NB4 (cell line): ENCODE measurements around the gene SCNN1A.

Experiments used
- DNase-seq: peaks from one replicate; pipeline ENCODE4 v3.0.0; 2010; ENCODE audit warnings: low read depth
- H3K4me3 ChIP-seq: one replicate; pipeline ENCODE4 v1.5.1; 2011; ENCODE audit warnings: mild to moderate bottlenecking, low read depth, low read length, moderate library complexity
- CTCF ChIP-seq: IDR thresholded peaks from one replicate; pipeline ENCODE4 v1.5.1; 2012; ENCODE audit warnings: low read depth, low read length
- MAX ChIP-seq: IDR thresholded peaks from 2 replicates; pipeline ENCODE4 v1.6.1; 2011; ENCODE audit warnings: low read depth, low read length
- MYC ChIP-seq: IDR thresholded peaks from 2 replicates; pipeline ENCODE4 v1.6.1; 2011; ENCODE audit warnings: low read depth, low read length
- POLR2A ChIP-seq: IDR thresholded peaks from 2 replicates; pipeline ENCODE4 v1.6.1; 2011; ENCODE audit warnings: mild to moderate bottlenecking; ENCODE audit not compliant: insufficient read length; ENCODE audit errors: extremely low read depth

The SCNN1A gene

GRCh38 chr12:6321905-6322304 is 53.5 kb downstream of the SCNN1A start:
- no peak for DNase-seq
- TF ChIP-seq POLR2A: no peak
- no peak for TF ChIP-seq MAX
- TF ChIP-seq CTCF: no peak
- TF ChIP-seq MYC: no peak
- no peak overlapping the region for H3K4me3 ChIP-seq

GRCh38 chr12:6319446-6319845 is 55.9 kb downstream of the SCNN1A start:
- DNase-seq: no peak
- H3K4me3 ChIP-seq: no peak overlapping the region
- TF ChIP-seq CTCF: no peak
- TF ChIP-seq MYC: no peak
- TF ChIP-seq POLR2A: no peak
- no peak for TF ChIP-seq MAX

- TF ChIP-seq CTCF: no peak
- no peak overlapping the region for H3K4me3 ChIP-seq
- DNase-seq: no peak
Observed at GRCh38 chr12:6318440-6318879, 56.9 kb downstream of the SCNN1A start.

- no peak for DNase-seq
- H3K4me3 ChIP-seq: no peak overlapping the region
- TF ChIP-seq MAX (no peak), POLR2A (no peak)
Observed at GRCh38 chr12:6317693-6318439, 57.5 kb downstream of the SCNN1A start.

GRCh38 chr12:6316921-6317692 is 58.3 kb downstream of the SCNN1A start:
- DNase-seq: no peak
- no peak for TF ChIP-seq MYC
- TF ChIP-seq POLR2A: no peak
- no peak for TF ChIP-seq CTCF
- no peak for TF ChIP-seq MAX
- no peak overlapping the region for H3K4me3 ChIP-seq

- H3K4me3 ChIP-seq: no peak overlapping the region
- TF ChIP-seq MYC: no peak
- TF ChIP-seq POLR2A: no peak
- no peak for TF ChIP-seq MAX
- no peak for TF ChIP-seq CTCF
- DNase-seq: no peak
Observed at GRCh38 chr12:6315704-6316597, 59.4 kb downstream of the SCNN1A start.
